HG02884 (cell line): ENCODE results near the gene DNAJC8.

Source experiments
- ATAC-seq: cut with Tn5 transposase; IDR thresholded peaks from one replicate; pipeline ENCODE4 v1.9.1; 2021; ENCODE audit warnings: mild to moderate bottlenecking, moderate library complexity; ENCODE audit not compliant: unreplicated experiment

The DNAJC8 gene

GRCh38 chr1:28232558-28233263 lies at the start of gene DNAJC8:
Gene DNAJC8, minus strand, starts transcription at chr1:28233029. Its CDS starts 31 bp downstream, at chr1:28232998.
- peak; percentile 60 for ATAC-seq

GRCh38 chr1:28281608-28282425 lies 49.0 kb upstream of the DNAJC8 start:
- no peak for ATAC-seq

GRCh38 chr1:28280977-28281381 lies 48.1 kb upstream of the DNAJC8 start:
- no peak for ATAC-seq

GRCh38 chr1:28280501-28280900 lies 47.7 kb upstream of the DNAJC8 start:
- ATAC-seq: no peak

GRCh38 chr1:28279721-28280120 lies 46.9 kb upstream of the DNAJC8 start:
- no peak for ATAC-seq

- no peak for ATAC-seq
Measured at GRCh38 chr1:28278763-28279162, 45.9 kb upstream of the DNAJC8 start.

- no peak for ATAC-seq
Measured at GRCh38 chr1:28273216-28273860, 40.5 kb upstream of the DNAJC8 start.

- ATAC-seq: no peak
Measured at GRCh38 chr1:28272215-28272852, 39.5 kb upstream of the DNAJC8 start.

GRCh38 chr1:28269529-28269928 lies 36.7 kb upstream of the DNAJC8 start:
- no peak for ATAC-seq

- ATAC-seq: no peak
Measured at GRCh38 chr1:28267633-28268032, 34.8 kb upstream of the DNAJC8 start.

- ATAC-seq: no peak
Measured at GRCh38 chr1:28266920-28267322, 34.1 kb upstream of the DNAJC8 start.

- no peak for ATAC-seq
Measured at GRCh38 chr1:28265577-28265976, 32.7 kb upstream of the DNAJC8 start.

- no peak for ATAC-seq
Measured at GRCh38 chr1:28264897-28265296, 32.1 kb upstream of the DNAJC8 start.

- no peak for ATAC-seq
Measured at GRCh38 chr1:28260803-28261174, 28.0 kb upstream of the DNAJC8 start.

- ATAC-seq: no peak
Measured at GRCh38 chr1:28259934-28260802, 27.3 kb upstream of the DNAJC8 start.

GRCh38 chr1:28259252-28259933 lies 26.6 kb upstream of the DNAJC8 start, which contains the start of gene SESN2:
Gene SESN2, plus strand, starts transcription at chr1:28259518. Its CDS starts 330 bp downstream, at chr1:28259848.
- ATAC-seq: peak; percentile 90

GRCh38 chr1:28258628-28259251 lies 25.9 kb upstream of the DNAJC8 start:
- no peak for ATAC-seq

GRCh38 chr1:28257736-28258135 lies 24.9 kb upstream of the DNAJC8 start:
- no peak for ATAC-seq

- no peak for ATAC-seq
Measured at GRCh38 chr1:28256197-28256827, 23.5 kb upstream of the DNAJC8 start.
